ENCODE measurements around the gene KCNIP1.

GRCh38 chr5:170751631-170752030 lies 247.8 kb downstream of the KCNIP1 start:
- no peak for TF ChIP-seq ETV6 (conservative IDR thresholded peaks at IDR 0.05 in 1 of 2, IDR thresholded peaks at IDR 0.05 in 1 of 2; ENCODE audit: borderline replicate concordance in 1 of 2, low read depth in 1 of 2)
- TF ChIP-seq IRF3 (IDR thresholded peaks at IDR 0.05), result no peak
- TF ChIP-seq, protein P1, sequence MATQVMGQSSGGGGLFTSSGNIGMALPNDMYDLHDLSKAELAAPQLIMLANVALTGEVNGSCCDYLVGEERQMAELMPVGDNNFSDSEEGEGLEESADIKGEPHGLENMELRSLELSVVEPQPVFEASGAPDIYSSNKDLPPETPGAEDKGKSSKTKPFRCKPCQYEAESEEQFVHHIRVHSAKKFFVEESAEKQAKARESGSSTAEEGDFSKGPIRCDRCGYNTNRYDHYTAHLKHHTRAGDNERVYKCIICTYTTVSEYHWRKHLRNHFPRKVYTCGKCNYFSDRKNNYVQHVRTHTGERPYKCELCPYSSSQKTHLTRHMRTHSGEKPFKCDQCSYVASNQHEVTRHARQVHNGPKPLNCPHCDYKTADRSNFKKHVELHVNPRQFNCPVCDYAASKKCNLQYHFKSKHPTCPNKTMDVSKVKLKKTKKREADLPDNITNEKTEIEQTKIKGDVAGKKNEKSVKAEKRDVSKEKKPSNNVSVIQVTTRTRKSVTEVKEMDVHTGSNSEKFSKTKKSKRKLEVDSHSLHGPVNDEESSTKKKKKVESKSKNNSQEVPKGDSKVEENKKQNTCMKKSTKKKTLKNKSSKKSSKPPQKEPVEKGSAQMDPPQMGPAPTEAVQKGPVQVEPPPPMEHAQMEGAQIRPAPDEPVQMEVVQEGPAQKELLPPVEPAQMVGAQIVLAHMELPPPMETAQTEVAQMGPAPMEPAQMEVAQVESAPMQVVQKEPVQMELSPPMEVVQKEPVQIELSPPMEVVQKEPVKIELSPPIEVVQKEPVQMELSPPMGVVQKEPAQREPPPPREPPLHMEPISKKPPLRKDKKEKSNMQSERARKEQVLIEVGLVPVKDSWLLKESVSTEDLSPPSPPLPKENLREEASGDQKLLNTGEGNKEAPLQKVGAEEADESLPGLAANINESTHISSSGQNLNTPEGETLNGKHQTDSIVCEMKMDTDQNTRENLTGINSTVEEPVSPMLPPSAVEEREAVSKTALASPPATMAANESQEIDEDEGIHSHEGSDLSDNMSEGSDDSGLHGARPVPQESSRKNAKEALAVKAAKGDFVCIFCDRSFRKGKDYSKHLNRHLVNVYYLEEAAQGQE (IDR thresholded peaks at IDR 0.05; ENCODE audit: low read depth, low read length), result no peak
- no peak for TF ChIP-seq NR2C2 (IDR thresholded peaks at IDR 0.05; ENCODE audit: borderline replicate concordance, control insufficient read depth, insufficient read length, low read depth)
- TF ChIP-seq, protein P2, sequence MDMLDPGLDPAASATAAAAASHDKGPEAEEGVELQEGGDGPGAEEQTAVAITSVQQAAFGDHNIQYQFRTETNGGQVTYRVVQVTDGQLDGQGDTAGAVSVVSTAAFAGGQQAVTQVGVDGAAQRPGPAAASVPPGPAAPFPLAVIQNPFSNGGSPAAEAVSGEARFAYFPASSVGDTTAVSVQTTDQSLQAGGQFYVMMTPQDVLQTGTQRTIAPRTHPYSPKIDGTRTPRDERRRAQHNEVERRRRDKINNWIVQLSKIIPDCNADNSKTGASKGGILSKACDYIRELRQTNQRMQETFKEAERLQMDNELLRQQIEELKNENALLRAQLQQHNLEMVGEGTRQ (IDR thresholded peaks at IDR 0.05; ENCODE audit: borderline replicate concordance, low read depth, low read length), result no peak
- TF ChIP-seq EED (IDR thresholded peaks at IDR 0.05; ENCODE audit: low read depth), result no peak
- TF ChIP-seq NFYA (IDR thresholded peaks at IDR 0.05; ENCODE audit: borderline replicate concordance, low read depth, low read length), result no peak
- no peak for TF ChIP-seq EZH2 (IDR thresholded peaks at IDR 0.05; ENCODE audit: borderline replicate concordance, control insufficient read depth, low read depth, low read length)
- TF ChIP-seq MXI1 (IDR thresholded peaks at IDR 0.05; ENCODE audit: low read depth, low read length), result no peak
- TF ChIP-seq, protein P3, sequence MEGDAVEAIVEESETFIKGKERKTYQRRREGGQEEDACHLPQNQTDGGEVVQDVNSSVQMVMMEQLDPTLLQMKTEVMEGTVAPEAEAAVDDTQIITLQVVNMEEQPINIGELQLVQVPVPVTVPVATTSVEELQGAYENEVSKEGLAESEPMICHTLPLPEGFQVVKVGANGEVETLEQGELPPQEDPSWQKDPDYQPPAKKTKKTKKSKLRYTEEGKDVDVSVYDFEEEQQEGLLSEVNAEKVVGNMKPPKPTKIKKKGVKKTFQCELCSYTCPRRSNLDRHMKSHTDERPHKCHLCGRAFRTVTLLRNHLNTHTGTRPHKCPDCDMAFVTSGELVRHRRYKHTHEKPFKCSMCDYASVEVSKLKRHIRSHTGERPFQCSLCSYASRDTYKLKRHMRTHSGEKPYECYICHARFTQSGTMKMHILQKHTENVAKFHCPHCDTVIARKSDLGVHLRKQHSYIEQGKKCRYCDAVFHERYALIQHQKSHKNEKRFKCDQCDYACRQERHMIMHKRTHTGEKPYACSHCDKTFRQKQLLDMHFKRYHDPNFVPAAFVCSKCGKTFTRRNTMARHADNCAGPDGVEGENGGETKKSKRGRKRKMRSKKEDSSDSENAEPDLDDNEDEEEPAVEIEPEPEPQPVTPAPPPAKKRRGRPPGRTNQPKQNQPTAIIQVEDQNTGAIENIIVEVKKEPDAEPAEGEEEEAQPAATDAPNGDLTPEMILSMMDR (IDR thresholded peaks at IDR 0.05 in 2 of 3, conservative IDR thresholded peaks at IDR 0.05 in 1 of 3; ENCODE audit: control insufficient read depth in 2 of 3, extremely low read depth in 1 of 3, insufficient read depth in 1 of 3, low read depth in 3 of 3, low read length in 3 of 3), result no peak
- TF ChIP-seq GABPA (IDR thresholded peaks at IDR 0.05; ENCODE audit: low read depth), result no peak
- TF ChIP-seq MAX (IDR thresholded peaks at IDR 0.05; ENCODE audit: low read depth, low read length), result no peak

All from GM12878 (cell line).